GM19397 (cell line): ENCODE measurements around the gene MRPS18A.
"Not testable (repeated sequence)": the region's sequence is repeated elsewhere in the genome, so short reads cannot be mapped to it uniquely, and the experiment has no call there.

Experiments
- ATAC-seq: cut with Tn5 transposase; IDR thresholded peaks from one replicate; pipeline ENCODE4 v1.9.1; 2021; ENCODE audit warnings: mild to moderate bottlenecking, moderate library complexity; ENCODE audit not compliant: unreplicated experiment

The MRPS18A gene

GRCh38 chr6:43717822-43718221 is 30.2 kb upstream of the MRPS18A start:
- ATAC-seq, result no peak

DNA sequence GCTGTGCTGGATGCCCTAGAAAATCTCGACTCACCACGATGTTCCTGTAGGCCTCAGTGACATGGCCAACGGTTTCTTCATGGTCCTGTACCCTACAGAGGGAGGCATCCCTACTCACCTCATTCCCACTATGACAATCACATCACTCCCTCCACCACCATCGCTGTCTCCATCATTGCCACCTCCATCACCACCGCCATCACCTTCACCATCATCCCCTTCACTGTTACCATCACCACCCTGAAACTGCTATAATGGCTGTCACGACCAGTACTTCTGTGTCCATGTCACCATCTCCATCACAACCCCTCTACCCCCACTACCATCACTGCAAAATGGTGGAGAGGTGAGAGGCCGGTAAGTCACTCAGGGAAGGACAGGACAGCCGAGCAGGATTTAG is 29.8 kb upstream of the MRPS18A start:
- ATAC-seq, result no peak

GRCh38 chr6:43716099-43716498 is 28.5 kb upstream of the MRPS18A start:
- ATAC-seq, result no peak

DNA sequence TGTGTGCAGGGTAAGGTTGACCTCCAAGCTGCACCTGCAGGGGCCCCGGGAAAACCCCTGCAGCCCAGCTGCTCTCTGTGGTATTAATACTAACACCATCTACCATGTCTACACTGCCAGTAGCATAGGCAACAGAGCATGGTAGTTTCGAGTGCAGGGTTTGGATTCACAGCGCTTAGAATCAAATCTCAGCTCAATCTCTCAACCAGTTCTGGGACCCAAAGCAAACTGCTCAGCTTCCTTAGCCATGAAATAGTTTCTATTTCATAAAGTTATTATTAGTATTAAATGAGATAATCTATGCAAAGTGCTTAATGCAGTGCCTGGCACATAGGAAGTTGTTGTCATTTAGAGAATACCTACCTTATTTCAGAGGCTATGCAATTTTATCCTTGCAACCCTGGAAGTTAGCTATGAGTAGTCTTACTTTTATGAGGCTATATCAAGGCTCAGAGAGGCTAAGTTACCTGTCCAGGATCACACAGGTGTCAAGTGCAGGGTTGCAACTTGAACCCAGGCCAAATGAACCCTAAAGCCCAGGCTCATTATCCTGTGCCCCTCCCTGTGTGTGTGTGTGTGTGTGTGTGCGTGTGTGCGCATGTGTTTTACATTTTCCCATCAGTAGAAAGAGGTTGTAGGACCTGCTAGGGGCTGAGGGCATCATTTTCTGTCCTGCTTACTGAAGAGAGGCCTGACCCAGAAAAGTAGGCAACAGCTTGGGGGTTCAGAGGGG is 27.6 kb upstream of the MRPS18A start:
- ATAC-seq, result peak; percentile 90

GRCh38 chr6:43714311-43715055 is 26.9 kb upstream of the MRPS18A start:
- peak; percentile 21 for ATAC-seq

- ATAC-seq, result no peak
These were observed 26.2 kb upstream of the MRPS18A start for GRCh38 chr6:43713643-43714310.

GRCh38 chr6:43712579-43712978 is 25.0 kb upstream of the MRPS18A start:
- no peak for ATAC-seq

DNA sequence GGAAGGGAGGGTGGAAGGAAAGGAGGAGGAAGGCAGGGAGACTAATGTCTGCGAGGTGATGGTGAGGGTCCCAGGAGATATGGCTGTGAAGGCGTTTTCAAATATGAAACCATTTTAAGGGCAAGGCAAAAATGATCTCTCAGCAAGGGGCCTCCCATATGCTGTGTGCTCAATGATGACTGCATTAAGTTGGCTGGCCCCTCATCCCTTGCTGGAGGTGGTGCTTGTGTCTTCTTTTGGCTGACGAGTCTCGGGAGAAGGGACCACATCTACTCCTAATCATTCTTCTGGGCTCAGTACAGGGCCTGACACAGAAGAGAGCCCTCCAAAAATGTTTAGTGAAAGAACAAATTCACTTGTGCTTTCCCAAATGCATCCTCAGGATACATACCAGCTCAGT is 23.0 kb upstream of the MRPS18A start:
- no peak for ATAC-seq

- no peak for ATAC-seq
These were observed 22.2 kb upstream of the MRPS18A start for GRCh38 chr6:43709654-43710303.

DNA sequence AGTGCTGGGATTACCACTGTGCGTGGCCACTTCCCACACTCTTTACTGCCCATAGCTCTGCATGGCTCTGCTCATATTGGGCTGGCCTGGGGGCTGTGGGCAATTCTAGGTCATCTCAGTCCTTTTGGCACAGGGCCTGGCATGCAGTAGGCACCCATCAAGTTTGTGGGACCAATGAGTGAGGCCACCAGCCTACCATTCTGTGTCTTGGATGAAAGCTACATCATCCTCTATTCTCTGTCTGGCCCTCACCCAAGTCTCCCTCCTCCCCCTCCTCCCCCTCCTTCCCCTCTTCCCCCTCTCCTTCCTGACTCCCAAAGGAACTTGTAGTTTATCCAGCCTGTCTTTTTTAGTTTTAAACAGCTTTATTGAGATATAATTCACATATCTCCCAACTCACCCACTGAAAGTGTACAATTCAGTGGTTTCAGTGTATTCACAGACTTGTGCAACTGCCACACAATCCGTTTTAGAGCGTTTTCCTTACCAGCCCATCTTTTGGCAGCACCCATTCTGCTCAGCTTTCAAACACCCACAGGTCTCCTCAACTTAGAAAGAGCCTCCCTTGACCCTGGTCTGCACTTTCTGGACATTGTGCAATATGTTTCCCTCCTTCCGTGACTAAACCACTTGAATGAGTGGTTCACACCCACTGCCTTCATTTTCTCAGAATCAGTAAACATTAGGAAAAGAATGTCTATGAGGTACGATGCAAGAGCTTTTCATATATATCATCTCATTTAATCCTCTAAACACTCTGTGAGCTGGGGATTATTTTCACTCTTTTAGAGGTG is 21.5 kb upstream of the MRPS18A start:
- ATAC-seq, result no peak

- no peak for ATAC-seq
These were observed 20.2 kb upstream of the MRPS18A start for GRCh38 chr6:43707767-43708166.

DNA sequence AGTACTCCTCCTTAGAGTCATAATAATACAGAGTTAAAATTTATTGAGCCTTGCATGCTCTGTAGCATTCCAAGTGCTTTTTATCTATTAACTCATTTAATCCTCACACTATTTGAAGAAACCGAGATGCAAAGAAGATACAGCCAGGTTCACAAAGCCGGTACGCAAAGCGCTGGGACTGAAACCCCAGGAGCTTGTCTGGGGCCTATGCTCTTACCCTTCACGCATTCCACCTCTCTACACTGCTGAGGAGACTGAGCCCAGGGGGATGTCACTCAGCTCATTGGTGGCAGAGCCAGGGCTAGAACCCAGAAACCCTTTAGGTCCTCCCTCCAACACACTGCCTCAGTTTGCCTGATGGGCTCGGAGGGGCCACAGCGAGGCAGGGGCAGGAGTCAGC is 19.7 kb upstream of the MRPS18A start:
- no peak for ATAC-seq

- ATAC-seq, result no peak
These were observed 19.2 kb upstream of the MRPS18A start for GRCh38 chr6:43706788-43707187.

DNA sequence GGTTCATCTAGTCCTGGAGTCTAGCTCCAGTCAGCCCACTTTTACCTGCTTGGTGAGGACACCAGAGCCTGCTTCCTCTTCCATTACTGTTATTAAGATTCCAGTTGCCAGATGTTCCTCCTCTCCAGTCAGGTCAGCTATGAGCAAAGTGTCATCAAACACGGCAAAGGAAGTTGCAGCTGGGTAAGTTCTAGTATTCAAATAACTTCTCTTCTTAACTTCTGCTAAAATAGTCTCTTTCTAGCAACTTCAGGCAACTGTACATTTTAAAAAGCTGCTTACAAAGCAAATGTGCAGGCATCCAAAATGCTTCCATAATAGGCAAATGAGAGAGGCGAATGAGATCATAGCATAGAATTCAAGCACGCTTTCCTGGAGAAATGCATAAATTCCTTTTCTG is 18.4 kb upstream of the MRPS18A start:
- no peak for ATAC-seq

DNA sequence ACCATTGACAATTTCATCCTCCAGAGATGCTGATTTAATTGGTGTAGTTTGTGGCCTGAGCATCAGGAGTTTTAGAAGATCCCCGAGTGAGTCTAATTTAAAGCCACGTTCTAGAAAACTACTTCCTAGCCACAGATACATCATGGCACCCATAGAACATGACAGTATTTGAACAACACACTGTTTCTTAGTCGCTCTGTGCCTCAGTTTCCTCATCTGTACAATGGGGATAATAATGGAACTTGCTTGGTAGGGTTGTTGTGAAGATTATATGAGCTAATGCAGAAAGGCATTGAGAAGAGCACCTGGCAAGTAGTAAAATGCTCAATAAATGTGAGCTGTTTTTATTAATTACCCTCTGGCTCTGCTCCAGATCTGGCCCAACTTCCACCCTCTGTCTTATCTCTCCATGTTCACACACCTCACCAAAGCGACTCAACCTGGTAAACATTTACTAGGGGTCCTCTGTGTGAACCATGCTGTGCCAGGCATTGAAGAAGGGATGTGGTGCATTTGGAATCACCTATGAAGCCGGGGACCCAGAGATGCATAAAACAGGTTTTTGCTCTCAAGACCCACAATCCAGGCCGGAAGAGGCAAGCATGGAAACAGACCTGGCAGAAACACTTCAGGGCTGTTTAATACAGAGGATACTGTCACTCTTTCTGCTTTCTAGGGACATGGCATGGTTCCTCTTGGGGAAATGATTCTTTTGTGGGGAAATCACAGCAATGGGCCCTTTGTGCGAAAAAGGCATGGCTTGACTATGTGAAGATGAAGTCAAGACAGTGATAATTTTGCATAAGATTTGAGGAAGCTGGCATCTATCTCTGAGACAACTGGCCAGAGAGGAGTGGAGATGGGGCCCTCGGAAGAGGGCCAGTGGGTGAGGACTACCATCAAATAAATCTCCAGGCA is 16.2 kb upstream of the MRPS18A start:
- no peak for ATAC-seq

DNA sequence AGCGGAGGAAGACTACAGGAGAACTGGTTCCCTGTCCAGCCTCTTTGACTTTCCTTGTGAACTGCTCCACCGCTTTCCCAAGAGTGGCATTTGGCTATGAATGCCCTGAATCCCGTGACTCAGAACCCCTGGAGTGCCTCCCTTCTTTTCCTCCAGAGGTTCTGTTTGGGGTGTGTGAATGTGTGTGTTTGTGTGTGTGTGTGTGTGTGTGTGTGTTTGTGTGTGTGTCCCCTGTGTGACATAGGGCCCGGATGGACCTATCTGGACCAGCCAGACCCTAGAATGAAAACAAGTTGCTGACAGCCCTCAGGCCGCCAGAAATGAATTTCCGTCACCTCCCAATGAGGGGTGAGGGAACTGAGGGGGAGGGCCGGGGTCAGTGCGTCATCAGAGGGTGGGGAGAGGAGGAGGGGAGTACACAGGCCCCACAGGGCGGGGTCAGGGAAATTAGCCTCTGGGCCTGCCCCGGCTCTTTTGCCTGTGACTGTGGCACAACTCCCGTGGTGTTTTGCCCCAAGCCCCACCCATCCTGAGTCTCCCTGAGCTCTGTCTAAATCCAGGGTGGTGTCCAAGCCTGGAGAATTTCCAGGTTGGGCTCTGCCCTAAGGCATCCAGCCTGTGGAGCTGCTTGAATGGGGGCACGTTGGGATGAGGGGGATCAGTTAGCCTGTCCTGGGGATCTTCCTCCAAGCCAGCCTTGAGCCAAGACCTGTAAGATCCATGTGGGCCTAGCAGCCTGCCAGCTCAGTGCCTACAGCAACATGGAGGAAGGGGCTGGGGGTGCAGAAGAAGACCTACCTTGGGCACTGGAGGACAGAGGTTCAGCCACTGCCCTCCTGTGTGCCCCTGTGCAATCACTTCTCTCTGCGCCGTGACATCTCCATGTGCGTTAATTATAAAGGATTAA is 15.2 kb upstream of the MRPS18A start:
- ATAC-seq, result no peak

DNA sequence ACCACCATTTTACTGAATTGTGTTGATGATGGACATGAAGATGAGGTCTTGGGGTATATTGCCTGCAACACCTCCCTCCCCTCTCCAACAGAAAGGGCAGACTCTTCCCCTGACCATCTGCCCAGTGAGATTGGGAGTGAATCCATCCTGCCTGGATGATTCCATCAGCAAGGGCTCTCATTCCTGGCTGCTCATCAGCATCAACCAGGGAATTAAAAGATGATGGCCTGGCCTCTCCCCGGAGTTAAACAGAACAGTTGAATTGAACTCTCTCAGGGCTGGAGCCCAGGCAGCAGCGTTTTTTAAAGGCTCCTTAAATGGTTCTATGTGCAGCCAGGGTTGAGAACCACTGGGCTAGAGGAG is 14.6 kb upstream of the MRPS18A start:
- ATAC-seq, result no peak

DNA sequence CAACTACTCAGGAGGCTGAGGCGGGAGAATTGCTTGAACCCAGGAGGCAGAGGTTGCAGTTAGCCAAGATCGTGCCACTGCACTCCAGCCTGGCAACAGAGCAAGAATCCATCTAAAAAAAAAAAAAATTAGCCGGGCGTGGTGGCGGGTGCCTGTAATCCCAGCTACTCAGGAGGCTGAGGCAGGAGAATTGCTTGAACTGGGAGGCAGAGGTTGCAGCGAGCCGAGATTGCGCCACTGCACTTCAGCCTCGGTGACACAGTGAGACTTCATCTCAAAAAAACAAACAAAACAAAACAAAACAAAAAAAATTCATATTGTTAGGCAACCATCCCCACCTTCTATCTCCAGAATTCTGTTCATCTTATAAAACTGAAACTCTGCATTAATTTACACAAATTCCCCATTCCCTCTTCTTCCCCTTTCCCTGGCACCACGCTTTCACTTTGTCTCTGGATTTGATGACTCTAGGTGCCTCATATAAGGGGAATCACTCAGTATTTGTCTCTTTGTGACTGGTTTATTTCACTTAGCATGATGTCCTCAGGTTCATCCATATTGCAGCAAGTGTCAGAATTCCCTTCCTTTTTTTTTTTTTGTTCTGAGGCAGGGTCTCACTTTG is 13.5 kb upstream of the MRPS18A start:
- ATAC-seq, result not testable (repeated sequence)
